Fibroblast of the aortic adventitia (primary cell): ENCODE data around the gene STK39. TPM values are rescaled to one million over a fixed set of nuclear protein-coding genes. Genes with fewer than 3 reads are reported as not detected.
"Not testable (repeated sequence)": the region's sequence is repeated elsewhere in the genome, so short reads cannot be mapped to it uniquely, and the experiment has no call there.

Experiments used
- DNase-seq: peaks from one replicate; pipeline ENCODE4 v3.0.0-alpha.2; 2010; ENCODE audit warnings: low read depth
- H3K4me3 ChIP-seq: 2 replicates; pipeline ENCODE4 v1.5.1; 2011; ENCODE audit warnings: low read depth, mild to moderate bottlenecking, control low read depth, low read length, moderate library complexity
- total RNA-seq: library from RNA; depleted of rRNA; stranded (reverse); fragments of >200 nt; gene quantifications from 2 replicates; pipeline ENCODE4 v1.2.3, GENCODE V29; 2012; ENCODE audit warnings: low replicate concordance
- TF ChIP-seq, protein P1 (sequence below): IDR thresholded peaks from 2 replicates; pipeline ENCODE4 v1.5.1; 2011; ENCODE audit warnings: mild to moderate bottlenecking, low read length, control low read depth, inconsistent platforms; ENCODE audit not compliant: insufficient read depth

The STK39 gene
- total RNA-seq, 1 donor, result 31.0 TPM

- TF ChIP-seq, protein P1, sequence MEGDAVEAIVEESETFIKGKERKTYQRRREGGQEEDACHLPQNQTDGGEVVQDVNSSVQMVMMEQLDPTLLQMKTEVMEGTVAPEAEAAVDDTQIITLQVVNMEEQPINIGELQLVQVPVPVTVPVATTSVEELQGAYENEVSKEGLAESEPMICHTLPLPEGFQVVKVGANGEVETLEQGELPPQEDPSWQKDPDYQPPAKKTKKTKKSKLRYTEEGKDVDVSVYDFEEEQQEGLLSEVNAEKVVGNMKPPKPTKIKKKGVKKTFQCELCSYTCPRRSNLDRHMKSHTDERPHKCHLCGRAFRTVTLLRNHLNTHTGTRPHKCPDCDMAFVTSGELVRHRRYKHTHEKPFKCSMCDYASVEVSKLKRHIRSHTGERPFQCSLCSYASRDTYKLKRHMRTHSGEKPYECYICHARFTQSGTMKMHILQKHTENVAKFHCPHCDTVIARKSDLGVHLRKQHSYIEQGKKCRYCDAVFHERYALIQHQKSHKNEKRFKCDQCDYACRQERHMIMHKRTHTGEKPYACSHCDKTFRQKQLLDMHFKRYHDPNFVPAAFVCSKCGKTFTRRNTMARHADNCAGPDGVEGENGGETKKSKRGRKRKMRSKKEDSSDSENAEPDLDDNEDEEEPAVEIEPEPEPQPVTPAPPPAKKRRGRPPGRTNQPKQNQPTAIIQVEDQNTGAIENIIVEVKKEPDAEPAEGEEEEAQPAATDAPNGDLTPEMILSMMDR, result no peak
These were observed 197.8 kb downstream of the STK39 start for GRCh38 chr2:168049609-168050008.

DNA sequence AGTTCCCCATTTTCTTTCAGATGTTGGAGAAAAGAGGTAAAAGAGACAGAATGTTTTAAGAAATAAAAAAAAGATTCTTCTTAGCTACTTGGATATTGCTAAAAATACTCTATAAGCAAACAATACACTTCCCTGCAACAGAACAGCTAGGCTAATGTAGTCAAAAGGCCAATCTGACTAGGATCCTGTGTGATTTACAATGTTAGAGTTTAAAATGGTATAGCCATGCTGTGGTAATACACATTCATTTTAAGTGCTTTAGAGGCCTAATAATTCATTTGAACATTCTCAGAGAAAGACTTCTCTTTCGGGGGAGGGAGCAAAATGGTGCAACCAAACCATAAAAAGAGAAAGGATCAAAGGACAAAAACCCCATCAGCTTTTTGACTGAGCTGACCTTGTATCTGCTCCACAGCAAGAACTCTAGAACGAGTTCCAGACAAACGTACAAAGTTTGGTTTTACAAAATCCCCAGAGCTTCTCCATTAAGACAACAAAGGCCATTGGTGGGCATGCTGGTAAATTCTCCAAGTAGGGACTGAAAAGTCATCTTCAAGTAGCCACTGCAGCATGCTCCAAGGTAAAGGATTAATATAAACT is 200.2 kb downstream of the STK39 start:
- H3K4me3 ChIP-seq, result no peak overlapping the region
- TF ChIP-seq, protein P1, result no peak
- no peak for DNase-seq

More at GRCh38 chr2:168049609-168050008, 197.8 kb downstream of the STK39 start:
- DNase-seq, result no peak
- no peak overlapping the region for H3K4me3 ChIP-seq

DNA sequence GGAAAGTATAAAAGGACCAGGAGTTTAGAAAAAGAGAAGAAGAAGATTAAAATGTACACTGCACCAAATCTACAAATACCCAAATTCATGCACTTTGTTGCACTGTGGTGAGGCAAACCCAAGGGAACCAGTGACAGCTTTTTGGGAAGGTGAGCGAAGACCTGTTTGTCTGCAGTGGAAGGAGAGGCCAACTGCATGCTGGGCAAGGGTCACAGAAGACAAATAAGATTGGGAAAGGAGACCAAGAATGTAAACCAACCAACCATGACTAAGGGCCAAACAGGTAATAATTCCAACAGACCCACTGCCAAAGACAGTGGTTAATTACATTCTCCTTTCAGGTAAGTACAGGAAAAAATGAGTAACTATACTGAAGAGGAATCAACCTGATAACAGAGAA is 202.8 kb downstream of the STK39 start:
- no peak overlapping the region for H3K4me3 ChIP-seq
- TF ChIP-seq, protein P1, result no peak

DNA sequence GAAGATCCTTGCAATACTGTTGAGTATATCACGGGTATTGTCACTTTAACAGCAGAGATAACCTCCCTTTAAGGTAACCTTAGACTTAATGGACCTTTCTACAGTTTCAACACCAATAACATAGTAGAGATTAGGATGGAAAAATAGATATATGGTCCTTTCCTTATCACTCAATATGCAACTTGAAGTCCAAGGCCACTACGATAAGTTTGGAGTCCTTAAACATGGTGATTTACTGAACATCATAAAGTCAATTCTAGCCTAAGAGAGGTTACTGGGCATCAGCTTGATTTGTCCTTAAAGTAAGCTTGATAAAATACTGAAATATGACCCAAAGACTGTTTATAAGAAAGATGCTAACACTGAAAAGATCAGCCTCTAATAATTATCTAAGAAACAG is 203.2 kb downstream of the STK39 start:
- TF ChIP-seq, protein P1, result no peak
- H3K4me3 ChIP-seq, result no peak overlapping the region
- no peak for DNase-seq

More for the DNA sequence above, 202.8 kb downstream of the STK39 start:
- DNase-seq, result no peak

- not testable (repeated sequence) for H3K4me3 ChIP-seq, DNase-seq
These were observed 205.1 kb downstream of the STK39 start for GRCh38 chr2:168042127-168042824.

DNA sequence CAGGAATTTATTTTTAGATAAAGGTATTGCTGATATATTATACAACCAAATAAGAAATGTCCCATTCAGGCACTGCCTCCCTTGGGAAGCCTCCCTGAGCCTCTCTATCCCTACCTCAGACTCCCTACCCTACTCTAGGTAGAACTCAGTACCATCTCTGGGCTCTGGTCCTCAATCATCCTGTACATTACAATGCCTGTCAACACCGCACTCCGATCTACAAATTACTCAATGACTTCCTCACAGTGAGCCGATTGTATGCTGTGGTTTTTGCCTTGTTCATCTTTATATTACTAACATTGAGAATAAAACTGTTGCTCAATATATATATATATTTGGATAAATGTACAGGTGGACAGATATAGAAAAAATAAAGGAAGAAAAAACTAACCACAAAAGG is 207.5 kb downstream of the STK39 start:
- H3K4me3 ChIP-seq, result no peak overlapping the region
- TF ChIP-seq, protein P1, result no peak
- no peak for DNase-seq

DNA sequence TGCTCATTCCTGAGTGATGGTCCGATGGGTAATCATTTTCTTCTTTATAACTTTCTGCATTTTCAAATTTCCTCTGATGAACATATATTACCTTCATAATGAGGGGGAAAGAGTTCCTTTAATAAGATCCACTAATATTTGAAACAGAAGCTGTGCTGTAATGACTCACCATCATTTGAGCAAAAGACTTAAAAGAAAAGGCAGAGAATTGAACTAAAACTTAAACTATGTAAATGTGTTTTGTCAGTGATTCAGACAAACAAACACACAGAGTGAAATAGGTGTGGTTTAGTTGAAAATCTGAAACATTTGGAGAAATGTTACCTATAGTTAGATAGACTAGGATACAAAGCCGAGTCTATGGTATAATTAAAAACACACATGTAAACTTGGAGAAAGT is 209.6 kb downstream of the STK39 start:
- no peak for DNase-seq
- TF ChIP-seq, protein P1, result no peak
- H3K4me3 ChIP-seq, result no peak overlapping the region
